GM21576 (cell line): ENCODE data around the gene BAAT.

Experiments used
- ATAC-seq: cut with Tn5 transposase; IDR thresholded peaks from one replicate; pipeline ENCODE4 v1.9.1; 2021; ENCODE audit warnings: mild to moderate bottlenecking, moderate library complexity; ENCODE audit not compliant: unreplicated experiment

The BAAT gene

DNA sequence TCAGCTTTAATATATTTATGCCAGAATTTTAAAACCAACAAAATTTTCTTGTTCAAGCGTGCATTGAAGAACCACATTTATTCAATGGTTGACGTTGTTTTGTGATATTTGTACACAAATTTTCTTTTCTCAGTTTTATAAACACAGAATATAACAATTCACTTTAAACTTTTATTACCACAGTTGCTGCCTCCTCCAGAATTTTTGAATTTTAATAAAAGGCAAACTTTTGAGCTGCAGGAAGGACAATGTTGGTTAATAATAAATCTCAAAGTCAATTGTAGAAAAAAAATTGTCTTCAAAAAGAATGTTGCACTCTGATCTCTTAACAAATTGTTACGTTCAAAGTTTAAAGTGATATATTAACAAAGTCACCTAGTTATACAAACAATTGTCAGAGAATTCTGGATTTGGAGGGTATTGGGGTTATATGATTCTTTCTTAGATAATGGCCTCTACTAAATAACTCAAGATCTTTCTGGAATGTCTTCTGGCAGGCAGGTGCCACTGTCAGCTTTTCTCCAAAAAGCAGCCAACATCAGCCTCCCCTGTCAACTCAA lies 60.5 kb downstream of the BAAT start:
- no peak for ATAC-seq

GRCh38 chr9:101323129-101323528 lies 61.7 kb downstream of the BAAT start:
- ATAC-seq = no peak

GRCh38 chr9:101317735-101318134 lies 67.1 kb downstream of the BAAT start:
- ATAC-seq = no peak

DNA sequence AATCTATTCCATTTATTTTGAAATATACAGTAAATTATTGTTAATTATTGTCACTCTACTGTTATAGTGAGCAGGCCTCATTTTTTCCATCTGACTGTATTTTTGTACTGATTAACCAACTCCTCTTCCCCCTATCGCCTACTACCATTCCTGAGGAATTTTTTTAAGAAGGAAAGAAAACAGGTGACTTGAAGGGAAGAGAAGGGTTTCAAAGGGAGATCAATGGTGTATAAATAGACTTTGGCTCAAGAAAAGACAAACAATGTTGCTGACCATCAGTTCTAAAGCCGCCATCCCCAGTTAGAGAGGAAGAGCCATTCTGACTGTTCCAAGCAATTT lies 69.7 kb downstream of the BAAT start:
- ATAC-seq = no peak

GRCh38 chr9:101312661-101313060 lies 72.1 kb downstream of the BAAT start:
- ATAC-seq = no peak

DNA sequence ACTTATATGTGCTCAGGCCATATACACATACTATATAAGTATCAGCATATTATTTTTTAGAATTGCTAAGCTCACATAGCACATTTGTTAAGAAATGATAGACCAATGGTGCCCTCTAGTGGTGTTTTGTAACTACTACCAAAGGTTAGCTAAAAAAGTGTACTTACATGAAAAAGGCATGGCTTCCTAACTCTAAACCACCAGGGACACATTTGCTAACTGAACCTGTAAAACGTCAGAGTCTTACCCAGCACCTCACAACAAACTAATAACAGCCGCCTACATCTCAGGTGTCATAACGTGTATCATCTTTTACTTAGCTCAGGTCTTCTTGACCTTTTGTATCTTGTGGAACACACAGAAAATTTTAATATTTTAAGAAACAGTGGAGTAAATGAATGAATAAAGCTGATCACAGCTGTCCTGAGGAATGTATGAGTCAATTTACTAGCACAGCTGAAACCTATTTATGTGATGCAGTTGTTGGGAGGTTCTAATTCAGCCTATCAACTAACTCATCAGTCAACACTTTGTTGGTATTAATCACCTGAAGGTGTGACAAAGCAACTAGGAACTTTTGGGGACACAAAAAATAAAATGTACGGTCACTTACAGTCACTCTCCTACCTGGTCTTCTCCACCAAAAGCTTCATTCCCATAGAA lies 72.9 kb downstream of the BAAT start:
- peak; percentile 96 for ATAC-seq

DNA sequence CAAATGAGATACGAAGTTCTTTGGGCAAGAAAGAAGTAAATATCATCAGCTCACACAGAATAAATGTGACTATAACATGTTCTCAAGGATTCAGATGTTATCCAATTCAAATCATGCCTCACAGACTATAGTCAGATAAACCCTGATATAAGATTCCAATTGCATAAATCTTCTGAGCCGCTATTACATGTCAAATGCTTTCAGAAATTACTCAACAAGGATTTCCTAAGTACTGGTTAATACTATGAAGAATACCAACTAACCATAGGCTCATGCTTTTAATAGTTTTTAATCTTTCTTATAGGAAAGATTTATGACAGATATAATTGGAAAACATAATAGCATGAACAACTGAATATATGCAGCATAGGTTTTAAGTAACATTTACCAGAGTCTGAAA lies 73.6 kb downstream of the BAAT start:
- ATAC-seq = no peak
